H1 (cell line): Measurements from ENCODE around the gene RASGRF1. TPM values are rescaled to one million over a fixed set of nuclear protein-coding genes. Genes with fewer than 3 reads are reported as not detected.

Experiments used
- CTCF ChIA-PET: fragments of 300-600 bp; sonication (Branson Sonifier 250); formaldehyde crosslinking; loops from one replicate; lab custom pipeline; 2021; ENCODE audit not compliant: partially characterized antibody; lab: Charles Lee
- POLR2A ChIA-PET: fragments of 300-600 bp; sonication (Branson Sonifier 250); formaldehyde crosslinking; loops from one replicate; lab custom pipeline; 2021; ENCODE audit warnings: inconsistent platforms; ENCODE audit not compliant: partially characterized antibody; lab: Charles Lee
- DNase-seq, 2 experiments: peaks; one replicate each; pipeline versions ENCODE4 v3.0.0 to v3.0.0-alpha.2; 2010 to 2022; ENCODE audit warnings: low spot score in 2 of 2, low read depth in 1 of 2, mixed read lengths in 1 of 2
- FAIRE-seq: peaks from 2 replicates; lab custom pipeline; 2011; peaks lifted over from hg19 to GRCh38; lab: Jason Lieb, UNC
- H2AFZ ChIP-seq: 2 replicates; pipeline ENCODE4 v1.8.1; 2012; ENCODE audit warnings: low read length, inconsistent platforms
- H2AK5ac ChIP-seq: 2 replicates; pipeline ENCODE4 v1.6.1; 2013; ENCODE audit warnings: low read depth, low read length
- H2BK120ac ChIP-seq: replicated peaks from 2 replicates; pipeline ENCODE3; 2013; ENCODE audit warnings: low read depth, low read length, inconsistent platforms
- H2BK12ac ChIP-seq: 2 replicates; pipeline ENCODE4 v1.6.1; 2013; ENCODE audit warnings: low read depth, low read length
- H2BK15ac ChIP-seq: 2 replicates; pipeline ENCODE4 v1.6.1; 2013; ENCODE audit warnings: low read length
- H2BK20ac ChIP-seq: 2 replicates; pipeline ENCODE4 v1.6.1; 2013; ENCODE audit warnings: low read length
- H2BK5ac ChIP-seq: 2 replicates; pipeline ENCODE4 v1.6.1; 2013; ENCODE audit warnings: low read depth, low read length
- H3K14ac ChIP-seq: 2 replicates; pipeline ENCODE4 v1.6.1; 2013; ENCODE audit warnings: inconsistent platforms; ENCODE audit not compliant: insufficient read length
- H3K18ac ChIP-seq: 2 replicates; pipeline ENCODE4 v1.6.1; 2013; ENCODE audit warnings: low read length; ENCODE audit errors: extremely low read depth
- H3K23ac ChIP-seq: 2 replicates; pipeline ENCODE4 v1.6.1; 2013; ENCODE audit warnings: inconsistent platforms; ENCODE audit not compliant: insufficient read length
- H3K23me2 ChIP-seq: 2 replicates; pipeline ENCODE4 v1.6.1; 2013; ENCODE audit warnings: low read depth, low read length
- H3K27ac ChIP-seq: 2 replicates; pipeline ENCODE4 v1.6.1; 2011; ENCODE audit warnings: low read depth, low read length, inconsistent platforms
- H3K27me3 ChIP-seq, 4 experiments: replicated peaks in 1 of 4; 1 replicate in 1 of 4; 2 replicates in 3 of 4; pipeline versions ENCODE4 v1.6.1 to v1.8.1; 2011 to 2013; ENCODE audit warnings: low read length in 3 of 4, mild to moderate bottlenecking in 3 of 4, inconsistent platforms in 2 of 4, mixed read lengths in 2 of 4, moderate library complexity in 1 of 4; ENCODE audit not compliant: control insufficient read depth in 3 of 4, insufficient read depth in 3 of 4; ENCODE audit errors: extremely low read depth in 1 of 4
- H3K36me3 ChIP-seq, 4 experiments: 2 replicates each; pipeline versions ENCODE4 v1.6.1 to v1.8.1; 2011 to 2013; ENCODE audit warnings: mild to moderate bottlenecking in 4 of 4, low read length in 3 of 4, moderate library complexity in 2 of 4, control low read depth in 1 of 4, inconsistent platforms in 1 of 4; ENCODE audit not compliant: insufficient read depth in 4 of 4, control insufficient read depth in 2 of 4
- H3K4ac ChIP-seq: replicated peaks from 2 replicates; pipeline ENCODE3; 2013; ENCODE audit warnings: low read length, low read depth, mixed read lengths, inconsistent platforms; ENCODE audit not compliant: insufficient read length
- H3K4me1 ChIP-seq, 4 experiments: replicated peaks in 1 of 4; 1 replicate in 1 of 4; 2 replicates in 3 of 4; pipeline versions ENCODE4 v1.6.1 to v1.8.1; 2011 to 2013; ENCODE audit warnings: low read length in 3 of 4, inconsistent platforms in 2 of 4, mixed read lengths in 1 of 4; ENCODE audit not compliant: insufficient read depth in 4 of 4, control insufficient read depth in 3 of 4
- H3K4me2 ChIP-seq, 2 experiments: 2 replicates each; pipeline versions ENCODE4 v1.6.1 to v1.8.1; 2011 to 2013; ENCODE audit warnings: low read depth in 2 of 2, low read length in 2 of 2, control low read depth in 1 of 2, inconsistent platforms in 1 of 2, mild to moderate bottlenecking in 1 of 2; ENCODE audit not compliant: insufficient read depth in 1 of 2
- H3K4me3 ChIP-seq, 4 experiments: fragments of 200-600, 300-600 bp in 1 of 4; sonication (generic), shearing (Covaris generic), sonication (Bioruptor Twin) in 1 of 4; 2 replicates each; pipeline versions ENCODE4 v1.5.1 to v1.8.1; 2011 to 2016; ENCODE audit warnings: low read length in 4 of 4, low read depth in 3 of 4, control low read depth in 2 of 4, inconsistent platforms in 2 of 4, mild to moderate bottlenecking in 2 of 4, mixed read lengths in 1 of 4, moderate library complexity in 1 of 4; ENCODE audit not compliant: insufficient read depth in 2 of 4; ENCODE audit errors: extremely low read depth in 1 of 4
- H3K56ac ChIP-seq: replicated peaks from 2 replicates; pipeline ENCODE3; 2013; ENCODE audit warnings: low read depth, mild to moderate bottlenecking, mixed read lengths, low read length, inconsistent platforms; ENCODE audit not compliant: insufficient read length
- H3K79me1 ChIP-seq: 2 replicates; pipeline ENCODE4 v1.6.1; 2013; ENCODE audit warnings: low read depth, low read length, control low read depth
- H3K79me2 ChIP-seq, 2 experiments: 2 replicates each; pipeline versions ENCODE4 v1.6.1 to v1.8.1; 2012 to 2013; ENCODE audit warnings: low read length in 2 of 2, mild to moderate bottlenecking in 2 of 2, inconsistent platforms in 1 of 2; ENCODE audit not compliant: insufficient read depth in 2 of 2, control insufficient read depth in 1 of 2
- H3K9ac ChIP-seq, 4 experiments: replicated peaks in 1 of 4; 1 replicate in 1 of 4; 2 replicates in 3 of 4; pipeline versions ENCODE4 v1.6.1 to v1.8.1; 2011 to 2013; ENCODE audit warnings: low read depth in 3 of 4, low read length in 3 of 4, control low read depth in 2 of 4, mild to moderate bottlenecking in 2 of 4, moderate library complexity in 2 of 4, inconsistent platforms in 1 of 4; ENCODE audit errors: extremely low read depth in 1 of 4
- H3K9me3 ChIP-seq, 2 experiments: 2 replicates each; pipeline versions ENCODE4 v1.6.1 to v1.8.1; 2012 to 2013; ENCODE audit warnings: mild to moderate bottlenecking in 2 of 2, moderate library complexity in 2 of 2, control low read depth in 1 of 2, inconsistent platforms in 1 of 2, low read depth in 1 of 2, low read length in 1 of 2, mixed read lengths in 1 of 2; ENCODE audit not compliant: insufficient read depth in 2 of 2
- H4K20me1 ChIP-seq, 2 experiments: replicated peaks in 1 of 2; 2 replicates each; pipeline versions ENCODE3 to v1.8.1; 2011 to 2013; ENCODE audit warnings: inconsistent platforms in 2 of 2, low read length in 2 of 2, mild to moderate bottlenecking in 1 of 2; ENCODE audit not compliant: insufficient read depth in 2 of 2, control insufficient read depth in 1 of 2
- H4K5ac ChIP-seq: 2 replicates; pipeline ENCODE4 v1.6.1; 2013; ENCODE audit warnings: low read length, low read depth, mixed read lengths, inconsistent platforms; ENCODE audit not compliant: insufficient read length
- H4K8ac ChIP-seq: 2 replicates; pipeline ENCODE4 v1.8.0; 2013; ENCODE audit warnings: mild to moderate bottlenecking, moderate library complexity, low read length, inconsistent platforms; ENCODE audit not compliant: insufficient read depth; ENCODE audit errors: extremely low read depth
- H4K91ac ChIP-seq: replicated peaks from 2 replicates; pipeline ENCODE3; 2013; ENCODE audit warnings: low read length, mixed read lengths, inconsistent platforms; ENCODE audit not compliant: insufficient read length
- CTCF ChIP-seq, 3 experiments: IDR thresholded peaks; 1 replicate in 2 of 3; 2 replicates in 1 of 3; pipeline versions ENCODE4 v1.5.1 to v1.6.1; 2011; ENCODE audit warnings: low read length in 3 of 3, mild to moderate bottlenecking in 3 of 3, inconsistent platforms in 2 of 3, low read depth in 1 of 3, moderate library complexity in 1 of 3; ENCODE audit not compliant: insufficient read depth in 1 of 3; ENCODE audit errors: control extremely low read depth in 1 of 3
- RAD21 ChIP-seq, 2 experiments: IDR thresholded peaks in 1 of 2; conservative IDR thresholded peaks in 1 of 2; 2 replicates each; pipeline ENCODE4 v1.6.1; 2011; ENCODE audit warnings: low read depth in 2 of 2, low read length in 2 of 2, improper control_type of control experiment in 1 of 2, inconsistent platforms in 1 of 2, mild to moderate bottlenecking in 1 of 2, moderate library complexity in 1 of 2
- TAF1 ChIP-seq: IDR thresholded peaks from 2 replicates; pipeline ENCODE4 v1.6.1; 2011; ENCODE audit warnings: mild to moderate bottlenecking, low read depth, low read length
- WGBS, 2 experiments: shearing (Covaris generic) in 1 of 2; methylation state at CpG; one replicate each; pipeline versions ENCODE4 v1.1.6 to v1.1.7; 2013 to 2015; ENCODE audit warnings: low lambda C conversion rate in 2 of 2, mixed read lengths in 2 of 2, inconsistent platforms in 1 of 2, low coverage in 1 of 2, missing lambda C conversion rate in 1 of 2; ENCODE audit not compliant: insufficient replicate concordance in 2 of 2, insufficient coverage in 1 of 2, insufficient read length in 1 of 2; ENCODE audit errors: extremely low coverage in 1 of 2, missing lambda C conversion rate in 1 of 2; 5-methylcytosine and 5-hydroxymethylcytosine counted together
- polyA plus RNA-seq, 7 experiments: library from polyadenylated mRNA; depleted of rRNA in 3 of 7; stranded (reverse) in 5 of 7; unstranded in 2 of 7; fragments of >200 nt in 5 of 7; fragments of 200-250 nt in 2 of 7; gene quantifications; 1 replicate in 5 of 7; 2 replicates in 1 of 7; 4 replicates in 1 of 7; pipeline versions ENCODE4 v1.2.1 to v1.2.3, GENCODE V29; 2011 to 2013; ENCODE audit warnings: missing spikeins in 2 of 7, mixed read lengths in 2 of 7
- total RNA-seq: library from RNA; stranded (reverse); fragmentation: NEBNext Ultra II Directional; extraction: Animal tissue kit (Norgen Biotek cat#: 25700); gene quantifications from 2 replicates; pipeline ENCODE4 v1.2.1, GENCODE V29; 2021

Gene RASGRF1
- total and polyA plus RNA-seq, 2 of the 8 experiments (the other 6 are each of a cell fraction or from before 2014, with no cell fraction given) = 0.42 to 0.67 TPM

GRCh38 chr15:79049416-79049815 lies 41.2 kb downstream of the RASGRF1 start:
- no peak for FAIRE-seq
- Histone ChIP-seq H3K4me1 (no peaks in the 10 kb centered on the region; a peak in 1 of 7 replicates), H3K23me2 (no peaks in the 10 kb centered on the region), H4K5ac (no peak overlapping the region), H3K9ac (no peak overlapping the region), H3K27ac (no peak overlapping the region), H3K4me3 (no peak overlapping the region), H3K9me3 (no peaks in the 10 kb centered on the region), H4K91ac (no peak overlapping the region), H2AK5ac (no peak overlapping the region), H2BK120ac (no peak overlapping the region), H3K4ac (no peak overlapping the region), H3K27me3 (peaks cover 0 to 5% (median 0%) of the 10 kb centered on the region in 4 experiments; a peak in 3 of 7 replicates), H3K23ac (no peak overlapping the region), H3K79me1 (no peaks in the 10 kb centered on the region), H3K56ac (no peak overlapping the region), H3K14ac (no peak overlapping the region), H3K36me3 (no peaks in the 10 kb centered on the region), H2BK15ac (no peak overlapping the region), H3K79me2 (no peaks in the 10 kb centered on the region), H2AFZ (no peak overlapping the region), H2BK5ac (no peak overlapping the region), H3K18ac (no peak overlapping the region)
- ChIA-PET POLR2A (interaction anchor here (0.6 kb wide), 1 partner anchor 111 kb away, joined by 4 read pairs; no protein-coding TSS in a partner anchor), CTCF (interaction anchor here (0.8 to 22.1 kb wide), 11 partner anchors 8 to 135 kb away, joined by 3 to 236 read pairs (median 5); no protein-coding TSS in a partner anchor)
- 87% methylated on average over 8 of the region's 9 CpGs; no CpG with 5 or more reads in 1 of the 2 experiments for WGBS, 2 experiments
- DNase-seq = no peak
- TF ChIP-seq CTCF (IDR thresholded peaks at IDR 0.05; ENCODE audit: control extremely low read depth in 1 of 3, insufficient read depth in 1 of 3, low read depth in 1 of 3, low read length in 3 of 3) (peak; percentile 13 to 49 (median 43); a peak in 3 of 4 replicates), RAD21 (IDR thresholded peaks at IDR 0.05 in 1 of 2, conservative IDR thresholded peaks at IDR 0.05 in 1 of 2; ENCODE audit: low read depth in 2 of 2, low read length in 2 of 2) (peak; percentile 20 to 46), TAF1 (no peak)
- TF ChIP-seq, all 59 proteins: peak for 2
- Histone ChIP-seq H4K8ac (no peak overlapping the region), H3K4me2 (no peak overlapping the region), H2BK12ac (no peak overlapping the region), H4K20me1 (no peaks in the 10 kb centered on the region), H2BK20ac (no peak overlapping the region)
